KOPT-K1 (cell line): ENCODE measurements around the gene LRRC3.

Source experiments
- H3K27ac ChIP-seq: fragments of 200-600 bp; sonication (generic); 2 replicates; pipeline ENCODE4 v1.5.1; 2016; ENCODE audit warnings: antibody characterized with exemption, mild to moderate bottlenecking, low read depth, low read length; ENCODE audit not compliant: poor library complexity, severe bottlenecking
- H3K36me3 ChIP-seq: fragments of 200-600 bp; sonication (generic); 2 replicates; pipeline ENCODE4 v1.5.1; 2017; ENCODE audit warnings: antibody characterized with exemption, mild to moderate bottlenecking, low read length, moderate library complexity; ENCODE audit not compliant: insufficient read depth
- H3K9me3 ChIP-seq: fragments of 200-600 bp; sonication (generic); 2 replicates; pipeline ENCODE4 v1.5.1; 2017; ENCODE audit warnings: antibody characterized with exemption, low read length, mild to moderate bottlenecking; ENCODE audit not compliant: insufficient read depth, poor library complexity, severe bottlenecking

Gene LRRC3

GRCh38 chr21:44484498-44485253 is 29.4 kb downstream of the LRRC3 start:
- Histone ChIP-seq H3K36me3 (no peaks in the 10 kb centered on the region), H3K27ac (no peak overlapping the region), H3K9me3 (peaks cover 9% of the 10 kb centered on the region)

DNA sequence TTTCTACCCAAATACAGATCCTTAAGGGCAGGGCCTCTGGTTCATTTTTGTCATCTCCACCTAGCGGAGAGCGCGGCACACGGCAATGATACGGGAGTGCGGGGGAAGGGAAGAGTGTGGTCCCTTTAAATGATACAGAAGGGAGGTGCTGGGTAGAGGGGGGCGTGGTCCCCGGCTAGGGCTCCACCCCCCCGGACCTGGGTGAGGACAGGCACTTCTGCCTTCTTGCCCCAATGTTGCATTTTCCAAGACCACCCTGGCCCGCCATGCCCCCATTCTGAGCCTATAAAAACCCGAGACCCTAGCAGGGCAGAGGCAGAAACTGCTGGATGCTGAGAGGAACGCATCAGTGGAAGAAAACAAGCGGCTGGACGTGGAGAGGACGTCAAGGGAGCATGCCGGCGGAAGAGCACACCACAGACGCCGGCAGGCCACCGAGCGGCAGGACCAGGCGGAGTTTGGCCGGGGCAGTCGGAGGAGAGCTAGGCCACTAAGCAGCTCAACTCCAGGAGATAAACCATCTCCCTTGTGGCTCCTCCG is 30.0 kb downstream of the LRRC3 start:
- no peaks in the 10 kb centered on the region for H3K36me3 ChIP-seq
- peaks cover 9% of the 10 kb centered on the region for H3K9me3 ChIP-seq
- no peak overlapping the region for H3K27ac ChIP-seq

GRCh38 chr21:44485796-44486195 is 30.5 kb downstream of the LRRC3 start:
- peaks cover 9% of the 10 kb centered on the region for H3K9me3 ChIP-seq
- H3K36me3 ChIP-seq = no peaks in the 10 kb centered on the region
- no peak overlapping the region for H3K27ac ChIP-seq

- Histone ChIP-seq H3K36me3 (no peaks in the 10 kb centered on the region), H3K27ac (no peak overlapping the region), H3K9me3 (peaks cover 9% of the 10 kb centered on the region)
Observed at GRCh38 chr21:44486302-44486701, 31.0 kb downstream of the LRRC3 start.

DNA sequence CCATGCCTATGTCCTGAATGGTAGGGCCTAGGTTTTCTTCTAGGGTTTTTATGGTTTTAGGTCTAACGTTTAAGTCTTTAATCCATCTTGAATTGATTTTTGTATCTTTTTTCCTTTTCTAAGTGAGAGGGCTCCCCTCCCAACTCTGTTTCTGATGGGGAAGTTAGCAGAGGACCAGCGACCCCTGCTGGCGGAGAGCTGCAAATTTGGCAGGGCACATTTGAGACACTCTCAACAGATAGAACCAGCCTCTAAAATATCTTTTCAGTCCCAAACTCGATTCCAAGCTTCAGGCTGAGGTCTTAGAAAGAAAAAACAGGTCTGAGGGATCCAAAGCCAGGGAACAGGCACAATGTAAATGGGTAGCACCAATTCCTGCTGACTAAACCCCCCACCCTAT is 32.5 kb downstream of the LRRC3 start:
- H3K9me3 ChIP-seq = peaks cover 10% of the 10 kb centered on the region
- no peak overlapping the region for H3K27ac ChIP-seq
- no peaks in the 10 kb centered on the region for H3K36me3 ChIP-seq

GRCh38 chr21:44489962-44490361 is 34.7 kb downstream of the LRRC3 start:
- no peak overlapping the region for H3K27ac ChIP-seq
- no peaks in the 10 kb centered on the region for H3K36me3 ChIP-seq
- peaks cover 21% of the 10 kb centered on the region for H3K9me3 ChIP-seq

- Histone ChIP-seq H3K9me3 (peaks cover 21% of the 10 kb centered on the region), H3K27ac (no peak overlapping the region)
Observed at GRCh38 chr21:44490405-44490804, 35.1 kb downstream of the LRRC3 start.

GRCh38 chr21:44490816-44491215 is 35.5 kb downstream of the LRRC3 start:
- Histone ChIP-seq H3K27ac (no peak overlapping the region), H3K9me3 (peaks cover 21% of the 10 kb centered on the region), H3K36me3 (no peaks in the 10 kb centered on the region)

More at GRCh38 chr21:44490405-44490804, 35.1 kb downstream of the LRRC3 start:
- H3K36me3 ChIP-seq = no peaks in the 10 kb centered on the region

- Histone ChIP-seq H3K36me3 (no peaks in the 10 kb centered on the region), H3K9me3 (peaks cover 20% of the 10 kb centered on the region), H3K27ac (no peak overlapping the region)
Observed at GRCh38 chr21:44492567-44493385, 37.5 kb downstream of the LRRC3 start.

GRCh38 chr21:44494418-44494817 is 39.1 kb downstream of the LRRC3 start:
- Histone ChIP-seq H3K9me3 (peaks cover 12% of the 10 kb centered on the region), H3K36me3 (no peaks in the 10 kb centered on the region), H3K27ac (no peak overlapping the region)

DNA sequence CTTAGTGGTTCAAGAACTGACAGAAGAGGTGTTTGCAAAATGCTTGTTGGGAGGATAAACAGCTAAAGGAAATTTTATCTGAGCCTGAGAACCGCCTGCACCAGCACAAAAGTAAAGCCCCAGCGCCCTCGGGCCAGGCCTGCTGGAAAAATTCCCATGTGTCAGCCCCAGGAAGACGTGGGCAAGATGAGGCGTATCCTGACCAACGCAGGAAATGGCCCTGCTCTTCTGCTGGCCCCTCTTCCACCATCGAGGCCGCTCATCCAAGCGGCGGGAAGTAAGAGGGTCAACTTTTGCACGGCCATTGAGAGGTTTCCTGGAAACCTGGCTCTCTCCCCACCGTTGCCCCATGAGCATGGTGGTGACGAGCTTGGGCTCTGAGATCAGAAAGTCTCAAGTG is 39.6 kb downstream of the LRRC3 start:
- no peaks in the 10 kb centered on the region for H3K36me3 ChIP-seq
- H3K9me3 ChIP-seq = peaks cover 12% of the 10 kb centered on the region
- H3K27ac ChIP-seq = no peak overlapping the region

DNA sequence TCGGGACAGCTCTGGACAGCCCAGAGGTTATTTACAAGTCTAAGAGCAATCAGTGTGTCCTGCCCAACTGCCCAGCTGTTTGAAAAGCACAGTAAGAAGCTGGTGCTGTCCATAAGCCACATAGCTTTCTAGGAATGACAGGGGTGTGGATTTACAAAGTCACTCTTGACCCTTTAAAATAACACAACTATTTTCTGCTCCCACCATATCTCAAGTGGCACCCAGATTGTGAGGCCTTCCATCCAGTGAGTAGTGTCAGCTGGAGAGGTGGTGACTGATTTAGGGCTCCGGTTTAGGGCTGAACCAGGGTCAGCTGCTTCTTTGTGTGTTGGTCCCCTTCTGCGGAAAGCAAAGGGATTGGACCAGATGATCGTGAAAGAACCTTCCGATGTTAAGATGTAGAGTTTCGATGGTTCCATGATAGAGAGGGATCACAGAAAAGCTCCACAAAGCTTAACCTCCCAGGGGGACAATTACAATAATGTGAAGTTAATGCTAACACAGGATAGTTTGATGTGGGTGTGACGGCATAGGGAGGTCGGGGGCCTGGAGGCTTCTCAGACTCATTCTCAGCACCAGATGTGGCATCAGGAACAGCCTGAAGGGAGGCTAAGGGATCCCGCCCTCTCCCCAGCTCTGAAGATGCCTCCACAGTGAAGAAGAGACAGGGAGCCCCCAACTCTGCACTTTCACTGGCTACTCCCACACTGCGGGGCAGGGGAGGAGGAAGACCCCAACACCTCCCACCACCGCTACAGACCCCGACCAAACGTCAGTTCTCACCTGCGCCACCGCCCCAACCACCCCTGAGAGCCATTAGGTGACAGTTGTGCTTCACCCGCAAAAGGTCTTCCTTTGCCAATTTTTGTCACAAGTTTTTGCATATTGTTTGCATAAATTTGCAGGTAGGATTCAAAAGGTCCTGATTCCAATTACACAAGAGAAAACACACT is 40.6 kb downstream of the LRRC3 start:
- Histone ChIP-seq H3K27ac (no peak overlapping the region), H3K9me3 (peaks cover 12% of the 10 kb centered on the region)

DNA sequence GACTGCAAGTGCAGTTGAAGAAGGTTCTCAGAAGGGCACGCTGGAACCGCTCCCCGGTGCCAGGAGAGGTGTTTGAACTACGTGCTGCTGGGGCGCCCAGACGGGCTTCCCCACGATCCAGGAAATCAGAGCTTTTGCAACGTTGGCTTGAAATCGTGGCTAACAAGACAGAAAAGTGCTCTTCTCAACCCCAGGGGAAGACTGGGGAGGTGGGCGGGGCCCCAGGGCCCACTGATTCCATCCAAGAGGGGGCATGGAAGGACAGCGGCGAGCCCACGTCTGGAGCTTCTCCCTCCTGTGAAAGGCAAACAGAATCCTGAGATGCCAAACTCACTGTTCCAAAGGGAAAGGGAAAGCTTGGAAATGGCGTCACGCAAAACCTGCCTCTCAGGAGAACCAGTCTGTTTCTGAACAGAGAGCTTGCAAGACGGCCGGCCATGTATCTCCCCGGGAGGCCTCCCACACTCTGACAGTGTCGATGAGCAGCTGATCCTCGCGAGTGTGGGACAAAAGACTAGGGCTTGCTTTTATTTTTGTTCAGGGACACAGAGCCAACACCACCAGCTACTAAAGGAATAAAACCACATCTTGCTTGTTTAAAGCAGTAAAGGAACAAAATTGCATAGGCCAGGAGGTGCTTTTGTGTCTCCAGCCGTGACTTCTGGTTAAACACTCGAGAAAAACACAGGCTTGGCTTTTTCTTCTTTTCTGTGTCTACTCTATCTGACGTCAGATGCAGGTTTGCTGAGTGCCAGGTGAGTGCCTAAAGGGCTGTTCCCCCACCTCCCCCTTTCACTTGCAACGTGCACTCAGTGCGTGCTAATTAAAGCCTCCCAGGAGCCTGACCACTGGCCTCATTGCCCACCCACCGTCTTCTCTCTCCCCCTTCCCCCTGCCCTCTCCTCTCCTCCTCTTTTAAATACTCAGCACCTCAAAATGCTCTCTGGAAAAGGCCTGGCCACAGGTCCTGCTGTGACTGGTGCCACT is 41.5 kb downstream of the LRRC3 start:
- Histone ChIP-seq H3K27ac (no peak overlapping the region), H3K36me3 (no peaks in the 10 kb centered on the region), H3K9me3 (peaks cover 12% of the 10 kb centered on the region)

More for the DNA sequence above, 40.6 kb downstream of the LRRC3 start:
- no peaks in the 10 kb centered on the region for H3K36me3 ChIP-seq
